Measurements from ENCODE around the gene IRAK2.

- TF ChIP-seq CTCF (IDR thresholded peaks at IDR 0.05) (no peak), POLR2A (IDR thresholded peaks at IDR 0.05) (no peak)
Measured at GRCh38 chr3:10173926-10174435, 9.3 kb downstream of the IRAK2 start.
